ENCODE data around the gene LRCH4.

LRCH4 gene

DNA sequence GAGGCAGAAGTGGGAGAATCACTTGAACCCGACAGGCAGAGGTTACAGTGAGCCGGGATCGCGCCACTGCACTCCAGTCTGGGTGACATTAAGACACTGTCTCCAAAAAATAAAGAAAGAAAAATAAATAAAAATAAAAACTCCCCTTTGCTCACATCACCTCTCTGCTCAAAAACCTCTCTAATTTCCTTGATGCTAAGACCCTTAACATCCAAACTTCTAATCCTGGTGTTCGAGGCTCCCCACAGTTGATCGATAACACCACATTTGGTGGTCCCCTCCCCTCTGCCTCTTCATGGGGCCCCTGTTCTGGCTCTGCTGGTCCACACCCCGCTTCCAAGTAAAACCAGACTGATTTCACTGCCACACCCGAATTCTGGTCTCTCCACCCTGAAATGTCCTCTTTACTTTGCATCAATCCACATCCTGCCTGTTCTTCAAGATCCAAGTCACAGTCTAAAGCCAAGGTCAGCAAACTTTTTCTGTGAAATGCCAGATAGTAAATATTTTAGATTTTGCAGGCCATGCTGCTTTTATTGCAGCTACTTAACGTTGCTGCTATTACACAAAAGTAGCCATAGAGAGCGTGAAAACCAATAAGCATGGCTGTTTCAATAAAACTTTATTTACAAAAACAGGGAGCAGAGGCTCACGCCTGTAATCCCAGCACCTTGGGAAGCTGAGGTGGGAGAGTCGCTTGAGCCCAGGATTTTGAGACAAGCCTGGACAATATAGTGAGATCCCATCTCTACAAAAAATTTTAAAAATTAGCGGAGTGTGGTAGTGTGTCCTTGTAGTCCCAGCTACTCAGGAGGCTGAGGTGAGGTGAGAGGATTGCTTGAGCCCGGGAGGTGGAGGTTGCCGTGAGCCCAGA is 38.3 kb upstream of the LRCH4 start:
- TF ChIP-seq Cebpa-rat (IDR thresholded peaks at IDR 0.05) = no peak
- H3K36me3 ChIP-seq = peaks cover 0 to 49% (median 20%) of the 10 kb centered on the region in 11 experiments; a peak in 20 of 22 replicates
- peaks cover 16 to 38% (median 24%) of the 10 kb centered on the region in 10 experiments for H3K4me1 ChIP-seq
- no peaks in the 10 kb centered on the region for H3K9me3 ChIP-seq (replicated peaks in 1 of 11)
- peak overlapping the region in 3 of 11 experiments; percentile 5 to 39 (median 24); a peak in 3 of 22 replicates for H3K4me2 ChIP-seq
- no peaks in the 10 kb centered on the region for H3K27me3 ChIP-seq
- H4K20me1 ChIP-seq = no peaks in the 10 kb centered on the region
- H3K27ac ChIP-seq = no peak overlapping the region
- H3K9ac ChIP-seq = no peak overlapping the region
- H3K4me3 ChIP-seq = no peak overlapping the region

DNA sequence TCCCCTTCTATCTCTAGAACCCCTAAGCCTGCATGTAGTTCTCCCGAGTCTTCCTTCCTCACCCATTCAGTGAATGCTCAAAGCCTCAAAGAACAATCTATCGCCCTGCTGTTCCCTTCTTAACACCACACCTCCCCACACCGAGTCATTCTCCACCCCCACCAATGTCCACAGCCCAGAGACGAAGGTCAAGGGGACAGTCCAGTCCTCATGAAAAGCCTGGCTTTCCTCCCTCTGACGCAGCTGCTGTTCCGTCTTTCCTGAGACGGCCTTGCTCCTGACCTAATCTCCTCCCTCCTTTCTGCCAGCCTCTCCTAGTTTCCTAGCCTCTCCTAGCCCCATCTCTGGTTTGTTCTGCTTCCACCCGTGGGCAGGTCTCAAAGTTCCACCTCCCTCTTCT is 35.6 kb upstream of the LRCH4 start:
- Histone ChIP-seq H3K27ac (no peak overlapping the region), H4K20me1 (no peaks in the 10 kb centered on the region), H3K27me3 (no peaks in the 10 kb centered on the region), H3K4me3 (no peak overlapping the region), H3K9ac (peak overlapping the region in 2 of 11 experiments; percentile 13 to 37; a peak in 1 of 22 replicates), H3K4me1 (peaks cover 0 to 24% (median 7%) of the 10 kb centered on the region in 10 experiments; a peak in 13 of 20 replicates), H3K9me3 (replicated peaks in 1 of 11) (no peaks in the 10 kb centered on the region), H3K36me3 (peaks cover 0 to 30% (median 16%) of the 10 kb centered on the region in 11 experiments; a peak in 17 of 22 replicates), H3K4me2 (no peak overlapping the region)
- no peak for TF ChIP-seq Cebpa-rat (IDR thresholded peaks at IDR 0.05)

DNA sequence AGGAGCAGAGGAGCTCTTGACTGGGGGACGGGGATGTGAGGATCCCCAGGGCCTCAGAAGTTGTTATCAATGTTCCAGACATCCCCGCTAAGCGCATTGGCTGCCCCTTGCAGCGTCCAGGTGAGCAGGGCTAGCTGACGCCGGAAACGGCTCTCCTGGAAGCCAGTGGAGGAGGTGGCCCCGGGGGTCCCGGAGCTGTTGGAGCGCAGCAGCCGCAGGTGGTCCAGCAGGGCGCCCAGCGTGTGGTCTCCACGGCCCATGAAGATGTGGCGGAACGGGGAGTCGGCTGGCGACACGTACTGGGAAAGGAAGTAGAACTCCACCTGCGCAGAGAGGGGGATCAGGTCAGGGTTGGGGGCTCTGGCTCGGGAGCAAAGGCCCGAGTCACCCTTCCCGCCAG is 34.9 kb upstream of the LRCH4 start:
- no peaks in the 10 kb centered on the region for H4K20me1 ChIP-seq
- no peaks in the 10 kb centered on the region for H3K27me3 ChIP-seq
- H3K4me2 ChIP-seq = no peak overlapping the region
- H3K9ac ChIP-seq = 0 out of 22 replicates have a peak overlapping the region, but pooled peaks of 1 of the 11 experiments have one; percentile 5
- H3K4me1 ChIP-seq = peaks cover 0 to 19% (median 6%) of the 10 kb centered on the region in 10 experiments; a peak in 9 of 20 replicates
- peaks cover 0 to 36% (median 16%) of the 10 kb centered on the region in 11 experiments; a peak in 19 of 22 replicates for H3K36me3 ChIP-seq
- no peak overlapping the region for H3K27ac ChIP-seq
- no peak overlapping the region for H3K4me3 ChIP-seq
- TF ChIP-seq Cebpa-rat (IDR thresholded peaks at IDR 0.05) = no peak
- no peaks in the 10 kb centered on the region for H3K9me3 ChIP-seq (replicated peaks in 1 of 11)

DNA sequence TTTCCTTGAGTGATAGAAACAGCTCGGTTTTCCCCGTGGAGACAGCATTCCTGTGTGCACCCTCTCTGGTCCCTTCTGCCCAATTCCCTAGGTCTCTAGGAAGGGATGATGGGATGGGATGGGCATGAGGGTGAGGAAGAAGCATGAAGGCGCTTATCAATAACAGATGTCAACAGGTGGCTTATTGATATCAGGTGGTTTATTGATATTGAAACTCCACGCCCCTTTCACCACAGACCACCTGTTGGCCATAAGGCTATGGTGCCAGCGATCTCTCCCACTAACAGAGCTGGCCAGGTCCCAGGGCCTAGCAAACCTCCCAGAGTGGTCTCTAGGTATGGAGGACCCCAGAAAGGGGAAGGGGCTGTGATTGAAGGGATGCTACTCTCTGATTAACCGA is 34.3 kb upstream of the LRCH4 start:
- Histone ChIP-seq H3K36me3 (peaks cover 0 to 37% (median 16%) of the 10 kb centered on the region in 11 experiments; a peak in 19 of 22 replicates), H4K20me1 (no peaks in the 10 kb centered on the region), H3K9ac (0 out of 22 replicates have a peak overlapping the region, but pooled peaks of 1 of the 11 experiments have one; percentile 5), H3K4me3 (no peak overlapping the region), H3K4me2 (no peak overlapping the region), H3K9me3 (replicated peaks in 1 of 11) (no peaks in the 10 kb centered on the region), H3K4me1 (peaks cover 0 to 16% (median 6%) of the 10 kb centered on the region in 10 experiments; a peak in 13 of 20 replicates), H3K27ac (no peak overlapping the region), H3K27me3 (no peaks in the 10 kb centered on the region)
- no peak for TF ChIP-seq Cebpa-rat (IDR thresholded peaks at IDR 0.05)

DNA sequence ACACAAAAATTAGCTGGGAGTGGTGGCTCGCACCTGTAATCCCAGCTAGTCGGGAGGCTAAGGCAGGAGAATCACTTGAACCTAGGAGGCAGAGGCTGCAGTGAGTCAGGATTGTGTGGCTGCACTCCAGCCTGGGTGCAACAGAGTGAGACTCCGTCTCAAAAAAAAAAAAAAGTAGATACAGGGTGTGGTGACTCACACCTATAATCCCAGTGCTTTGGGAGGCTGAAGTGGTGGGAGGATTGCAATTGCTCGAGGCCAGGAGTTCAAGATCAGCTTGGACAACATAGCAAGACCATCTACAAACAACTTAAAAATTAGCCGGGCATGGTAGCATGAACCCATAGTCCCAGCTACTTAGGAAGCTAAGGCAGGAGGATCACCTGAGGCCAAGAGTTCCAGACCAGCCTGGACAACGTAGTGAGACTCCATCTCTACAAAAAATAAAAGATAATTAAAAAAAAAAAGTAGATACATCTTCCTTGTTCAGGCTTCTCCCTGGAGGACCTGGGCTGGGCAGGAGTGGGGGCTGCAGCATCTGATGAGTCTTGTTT is 28.5 kb upstream of the LRCH4 start:
- H3K4me3 ChIP-seq = peak overlapping the region in 3 of 10 experiments; percentile 76 to 92 (median 84); a peak in 2 of 20 replicates
- H3K4me1 ChIP-seq = peaks cover 18 to 37% (median 31%) of the 10 kb centered on the region in 10 experiments
- H3K9me3 ChIP-seq (replicated peaks in 1 of 11) = no peaks in the 10 kb centered on the region
- H4K20me1 ChIP-seq = no peaks in the 10 kb centered on the region
- peak overlapping the region in 3 of 11 experiments; percentile 22 to 80 (median 34); a peak in 4 of 22 replicates for H3K27ac ChIP-seq
- no peaks in the 10 kb centered on the region for H3K27me3 ChIP-seq
- peak overlapping the region; percentile 89 to 100 (median 98) for H3K4me2 ChIP-seq
- peaks cover 0 to 16% (median 0%) of the 10 kb centered on the region in 11 experiments; a peak in 4 of 22 replicates for H3K36me3 ChIP-seq
- TF ChIP-seq Cebpa-rat (IDR thresholded peaks at IDR 0.05) = no peak
- peak overlapping the region in 6 of 11 experiments; percentile 74 to 86 (median 84); a peak in 7 of 22 replicates for H3K9ac ChIP-seq

DNA sequence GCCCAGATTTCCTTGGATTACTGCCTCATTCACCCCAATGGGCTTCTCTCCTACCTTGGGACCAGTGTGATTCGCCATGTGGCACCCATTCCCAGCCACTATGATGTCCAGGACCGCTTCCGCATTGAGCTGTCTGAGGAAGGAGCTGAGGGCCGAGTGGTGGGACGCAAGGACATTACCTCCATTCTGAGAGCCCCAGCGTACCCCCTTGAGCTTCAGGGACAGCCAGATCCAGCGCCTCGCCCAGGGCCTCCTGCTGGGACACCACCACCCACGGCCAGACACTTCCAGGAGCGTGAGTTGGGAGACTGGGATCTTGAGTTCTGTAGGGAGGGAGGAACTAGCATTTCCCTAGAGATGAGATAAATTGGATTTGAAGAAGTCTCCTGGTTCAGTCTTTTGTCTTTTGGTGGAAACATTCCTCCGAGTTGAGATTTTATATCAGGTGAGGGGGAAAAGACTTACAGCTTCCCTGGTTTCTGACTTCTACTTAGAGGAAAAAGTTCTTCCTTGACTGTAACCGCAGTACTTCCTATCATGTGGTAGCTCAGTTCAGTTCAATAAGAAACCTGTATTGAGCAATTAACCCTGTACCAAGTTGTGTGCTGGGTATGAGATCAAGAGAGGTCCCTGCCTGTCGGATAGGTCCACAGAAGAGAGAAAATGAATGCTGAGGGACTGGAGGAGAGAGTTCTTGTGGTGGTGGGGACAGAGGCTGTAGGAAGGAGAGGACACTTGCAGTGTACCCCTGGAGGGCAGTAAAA is 27.7 kb upstream of the LRCH4 start:
- H3K27ac ChIP-seq = peak overlapping the region in 8 of 11 experiments; percentile 9 to 80 (median 28); a peak in 10 of 22 replicates
- peak overlapping the region; percentile 71 to 92 (median 82) for H3K4me3 ChIP-seq
- peak overlapping the region; percentile 74 to 90 (median 83); a peak in 20 of 22 replicates for H3K9ac ChIP-seq

DNA sequence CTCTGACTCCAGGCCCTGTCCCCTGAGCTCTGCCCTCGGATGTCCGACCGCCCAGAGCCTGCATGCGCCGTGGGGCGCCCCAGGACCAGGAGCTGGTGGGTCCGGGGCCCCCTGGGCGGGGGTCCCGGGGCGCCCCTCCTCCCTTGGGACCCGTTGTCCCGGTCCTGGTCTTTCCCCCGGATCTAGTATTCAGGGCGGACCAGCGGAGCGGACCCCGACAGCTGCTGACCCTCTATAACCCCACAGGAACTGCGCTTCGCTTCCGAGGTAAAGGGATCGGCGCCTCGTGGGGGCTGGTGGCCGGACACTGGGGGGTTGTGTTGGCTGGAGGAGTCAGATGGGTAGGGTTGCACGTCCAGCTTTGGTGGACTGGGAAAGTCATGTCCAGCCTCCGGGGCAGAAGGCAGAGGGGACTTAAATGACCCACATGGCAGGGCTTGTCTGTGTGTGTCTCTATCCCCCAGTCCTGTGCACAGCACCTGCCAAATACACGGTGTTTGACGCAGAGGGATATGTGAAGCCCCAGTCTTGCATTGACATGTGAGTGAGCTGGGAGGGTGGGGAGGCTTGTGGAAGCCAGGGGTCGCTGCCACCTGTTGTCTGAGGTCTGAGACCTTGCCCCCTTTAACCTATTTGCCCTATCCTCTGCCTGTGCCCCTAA is 26.9 kb upstream of the LRCH4 start:
- Histone ChIP-seq H3K4me3 (peak overlapping the region; percentile 71 to 92 (median 82)), H3K4me2 (peak overlapping the region; percentile 89 to 100 (median 98)), H3K27ac (peak overlapping the region; percentile 52 to 92 (median 79)), H3K4me1 (peaks cover 18 to 37% (median 31%) of the 10 kb centered on the region in 10 experiments), H3K9ac (peak overlapping the region; percentile 74 to 90 (median 83)), H4K20me1 (no peaks in the 10 kb centered on the region), H3K36me3 (peaks cover 0 to 15% (median 0%) of the 10 kb centered on the region in 11 experiments; a peak in 4 of 22 replicates), H3K27me3 (no peaks in the 10 kb centered on the region), H3K9me3 (replicated peaks in 1 of 11) (no peaks in the 10 kb centered on the region)
- no peak for TF ChIP-seq Cebpa-rat (IDR thresholded peaks at IDR 0.05)

More for the DNA sequence above, 27.7 kb upstream of the LRCH4 start:
- Histone ChIP-seq H3K27me3 (no peaks in the 10 kb centered on the region), H3K9me3 (replicated peaks in 1 of 11) (no peaks in the 10 kb centered on the region), H3K4me1 (peaks cover 18 to 37% (median 31%) of the 10 kb centered on the region in 10 experiments), H4K20me1 (no peaks in the 10 kb centered on the region), H3K36me3 (peaks cover 0 to 15% (median 0%) of the 10 kb centered on the region in 11 experiments; a peak in 4 of 22 replicates), H3K4me2 (peak overlapping the region; percentile 89 to 100 (median 98))
- TF ChIP-seq Cebpa-rat (IDR thresholded peaks at IDR 0.05) = no peak; a peak in 1 of 22 replicates
